HL-60 (cell line): Measurements from ENCODE around the gene CDC42EP3.

Source experiments
- DNase-seq, 2 experiments: peaks; one replicate each; pipeline ENCODE4 v3.0.0-alpha.2; 2010 to 2020; ENCODE audit warnings: low read depth in 1 of 2, low spot score in 1 of 2
- H3K27ac ChIP-seq: fragments of 250-450 bp; sonication (Bioruptor Pico); replicated peaks from 2 replicates; pipeline ENCODE4 v1.5.1; 2020; ENCODE audit warnings: mild to moderate bottlenecking, moderate library complexity
- H3K27me3 ChIP-seq: fragments of 250-450 bp; sonication (Bioruptor Pico); 2 replicates; pipeline ENCODE4 v1.5.1; 2021; ENCODE audit warnings: mild to moderate bottlenecking, moderate library complexity; ENCODE audit not compliant: insufficient read depth, poor library complexity, severe bottlenecking
- H3K4me3 ChIP-seq: replicated peaks from 2 replicates; pipeline ENCODE4 v1.5.1; 2011; ENCODE audit warnings: mild to moderate bottlenecking, control low read depth, low read length; ENCODE audit not compliant: insufficient read depth
- GABPA ChIP-seq: IDR thresholded peaks from 2 replicates; pipeline ENCODE4 v1.6.1; 2012; ENCODE audit warnings: low read depth
- POLR2AphosphoS5 ChIP-seq: IDR thresholded peaks from 2 replicates; pipeline ENCODE4 v1.6.1; 2012; ENCODE audit warnings: low read depth
- SPI1 ChIP-seq: IDR thresholded peaks from 2 replicates; pipeline ENCODE4 v1.6.1; 2012; ENCODE audit warnings: low read depth, mild to moderate bottlenecking, borderline replicate concordance
- TF ChIP-seq, protein P1 (sequence below): IDR thresholded peaks from 2 replicates; pipeline ENCODE4 v1.6.1; 2012; ENCODE audit warnings: low read depth; ENCODE audit not compliant: insufficient replicate concordance
- TF ChIP-seq, protein P2 (sequence below): IDR thresholded peaks from one replicate; pipeline ENCODE4 v1.5.1; 2011; ENCODE audit warnings: low read length, control low read depth, inconsistent platforms; ENCODE audit not compliant: insufficient read depth

CDC42EP3 gene

DNA sequence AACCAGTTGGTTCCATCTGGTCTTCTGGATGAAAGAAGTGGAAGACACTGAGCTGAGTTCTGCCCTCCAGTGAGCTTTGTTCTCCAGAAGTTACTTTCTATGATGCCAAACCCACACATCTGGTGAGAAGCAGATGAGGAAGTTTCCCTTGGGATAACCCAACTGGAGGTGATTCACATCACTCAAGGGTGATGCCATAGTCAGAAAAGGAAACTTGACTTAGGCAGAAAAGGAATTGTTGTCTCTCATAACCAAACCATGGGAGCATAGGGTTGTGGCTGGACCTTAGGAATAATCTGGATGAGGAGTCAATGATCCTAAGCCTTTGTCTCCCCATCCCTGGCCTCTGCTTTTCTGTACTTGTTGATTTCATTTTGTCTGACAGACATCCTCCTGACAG, 43.7 kb downstream of the CDC42EP3 start:
- no peak overlapping the region for H3K27ac ChIP-seq
- H3K4me3 ChIP-seq: no peak overlapping the region
- TF ChIP-seq, protein P1, sequence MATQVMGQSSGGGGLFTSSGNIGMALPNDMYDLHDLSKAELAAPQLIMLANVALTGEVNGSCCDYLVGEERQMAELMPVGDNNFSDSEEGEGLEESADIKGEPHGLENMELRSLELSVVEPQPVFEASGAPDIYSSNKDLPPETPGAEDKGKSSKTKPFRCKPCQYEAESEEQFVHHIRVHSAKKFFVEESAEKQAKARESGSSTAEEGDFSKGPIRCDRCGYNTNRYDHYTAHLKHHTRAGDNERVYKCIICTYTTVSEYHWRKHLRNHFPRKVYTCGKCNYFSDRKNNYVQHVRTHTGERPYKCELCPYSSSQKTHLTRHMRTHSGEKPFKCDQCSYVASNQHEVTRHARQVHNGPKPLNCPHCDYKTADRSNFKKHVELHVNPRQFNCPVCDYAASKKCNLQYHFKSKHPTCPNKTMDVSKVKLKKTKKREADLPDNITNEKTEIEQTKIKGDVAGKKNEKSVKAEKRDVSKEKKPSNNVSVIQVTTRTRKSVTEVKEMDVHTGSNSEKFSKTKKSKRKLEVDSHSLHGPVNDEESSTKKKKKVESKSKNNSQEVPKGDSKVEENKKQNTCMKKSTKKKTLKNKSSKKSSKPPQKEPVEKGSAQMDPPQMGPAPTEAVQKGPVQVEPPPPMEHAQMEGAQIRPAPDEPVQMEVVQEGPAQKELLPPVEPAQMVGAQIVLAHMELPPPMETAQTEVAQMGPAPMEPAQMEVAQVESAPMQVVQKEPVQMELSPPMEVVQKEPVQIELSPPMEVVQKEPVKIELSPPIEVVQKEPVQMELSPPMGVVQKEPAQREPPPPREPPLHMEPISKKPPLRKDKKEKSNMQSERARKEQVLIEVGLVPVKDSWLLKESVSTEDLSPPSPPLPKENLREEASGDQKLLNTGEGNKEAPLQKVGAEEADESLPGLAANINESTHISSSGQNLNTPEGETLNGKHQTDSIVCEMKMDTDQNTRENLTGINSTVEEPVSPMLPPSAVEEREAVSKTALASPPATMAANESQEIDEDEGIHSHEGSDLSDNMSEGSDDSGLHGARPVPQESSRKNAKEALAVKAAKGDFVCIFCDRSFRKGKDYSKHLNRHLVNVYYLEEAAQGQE: no peak
- no peak for TF ChIP-seq GABPA
- TF ChIP-seq, protein P2, sequence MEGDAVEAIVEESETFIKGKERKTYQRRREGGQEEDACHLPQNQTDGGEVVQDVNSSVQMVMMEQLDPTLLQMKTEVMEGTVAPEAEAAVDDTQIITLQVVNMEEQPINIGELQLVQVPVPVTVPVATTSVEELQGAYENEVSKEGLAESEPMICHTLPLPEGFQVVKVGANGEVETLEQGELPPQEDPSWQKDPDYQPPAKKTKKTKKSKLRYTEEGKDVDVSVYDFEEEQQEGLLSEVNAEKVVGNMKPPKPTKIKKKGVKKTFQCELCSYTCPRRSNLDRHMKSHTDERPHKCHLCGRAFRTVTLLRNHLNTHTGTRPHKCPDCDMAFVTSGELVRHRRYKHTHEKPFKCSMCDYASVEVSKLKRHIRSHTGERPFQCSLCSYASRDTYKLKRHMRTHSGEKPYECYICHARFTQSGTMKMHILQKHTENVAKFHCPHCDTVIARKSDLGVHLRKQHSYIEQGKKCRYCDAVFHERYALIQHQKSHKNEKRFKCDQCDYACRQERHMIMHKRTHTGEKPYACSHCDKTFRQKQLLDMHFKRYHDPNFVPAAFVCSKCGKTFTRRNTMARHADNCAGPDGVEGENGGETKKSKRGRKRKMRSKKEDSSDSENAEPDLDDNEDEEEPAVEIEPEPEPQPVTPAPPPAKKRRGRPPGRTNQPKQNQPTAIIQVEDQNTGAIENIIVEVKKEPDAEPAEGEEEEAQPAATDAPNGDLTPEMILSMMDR: no peak
- TF ChIP-seq POLR2AphosphoS5: no peak
- no peak for TF ChIP-seq SPI1
- no peak for DNase-seq
- no peaks in the 10 kb centered on the region for H3K27me3 ChIP-seq

DNA sequence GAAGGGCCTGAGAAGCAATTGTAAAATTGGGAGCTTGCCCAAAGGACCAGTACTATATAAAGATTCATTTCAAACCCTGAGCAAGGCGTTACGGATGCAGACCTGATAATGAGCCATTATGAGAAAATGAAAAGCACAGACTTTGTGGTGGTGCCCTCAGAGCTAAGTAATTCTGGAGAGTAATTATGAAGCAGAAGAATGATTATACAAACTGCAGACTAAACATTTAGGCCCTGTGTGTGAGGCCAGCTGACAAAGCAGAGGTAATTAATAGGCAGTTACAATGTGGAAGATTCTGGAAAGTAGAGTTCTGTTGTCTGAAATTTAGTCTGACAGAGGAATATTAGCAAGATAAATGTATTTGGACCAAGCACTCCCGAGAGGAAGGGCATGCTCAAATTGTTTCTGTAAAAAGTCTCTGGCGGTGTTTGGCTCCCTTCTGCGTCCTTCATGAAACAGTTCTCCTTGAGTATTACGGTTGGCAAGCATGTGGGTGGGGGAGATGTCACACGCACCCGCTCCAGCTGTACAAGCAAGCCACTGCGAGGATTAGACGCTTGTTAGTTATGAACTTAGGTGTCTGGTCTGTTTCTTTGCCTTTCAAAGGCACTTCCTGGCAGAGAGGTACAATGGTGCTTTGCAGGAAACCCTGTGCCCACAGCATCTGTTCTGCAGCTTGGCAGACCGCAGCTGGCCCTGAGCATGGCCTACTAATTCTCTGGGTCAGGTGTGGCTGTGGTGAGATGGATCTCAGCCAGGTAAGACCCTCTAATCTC, 45.5 kb downstream of the CDC42EP3 start:
- no peak for DNase-seq
- TF ChIP-seq, protein P2: no peak
- no peak for TF ChIP-seq GABPA
- TF ChIP-seq, protein P1: no peak
- no peak for TF ChIP-seq POLR2AphosphoS5
- no peak for TF ChIP-seq SPI1
- no peak overlapping the region for H3K4me3 ChIP-seq
- no peak overlapping the region for H3K27ac ChIP-seq
- no peaks in the 10 kb centered on the region for H3K27me3 ChIP-seq

DNA sequence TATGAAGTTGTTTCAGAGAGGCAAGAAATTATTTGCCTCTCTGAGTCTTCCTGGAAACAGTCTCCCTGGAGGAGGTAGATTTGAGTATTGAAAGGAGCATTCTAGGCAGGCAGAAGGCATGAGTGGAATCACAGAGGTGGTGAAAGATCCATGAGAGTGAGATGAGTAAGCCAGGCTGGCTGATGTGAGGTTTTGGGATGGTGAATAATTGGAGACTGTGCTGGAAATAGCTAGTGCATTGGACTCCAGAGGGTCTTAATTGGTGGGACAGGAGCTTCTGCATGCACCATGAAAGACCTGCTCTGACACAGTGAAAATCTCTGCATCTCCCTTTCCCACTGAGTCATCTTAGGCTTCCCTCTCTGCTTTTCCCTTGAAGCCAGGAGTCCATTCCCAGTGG, 46.3 kb downstream of the CDC42EP3 start:
- Histone ChIP-seq H3K4me3 (no peak overlapping the region), H3K27me3 (no peaks in the 10 kb centered on the region), H3K27ac (no peak overlapping the region)
- TF ChIP-seq POLR2AphosphoS5: no peak
- TF ChIP-seq SPI1: no peak
- TF ChIP-seq, protein P1: no peak
- TF ChIP-seq GABPA: no peak
- TF ChIP-seq, protein P2: no peak
- no peak for DNase-seq
